Mucosa of rectum (tissue), 2 donors: Measurements from ENCODE around the gene TAOK2.
A peak's percentile ranks its signal among the peaks of the same experiment; 100 is the strongest.

Experiments used
- H3K27ac ChIP-seq, 2 donors: one replicate each; pipeline ENCODE4 v1.7.0; 2013; ENCODE audit warnings: inconsistent platforms in 2 of 2, low read depth in 2 of 2, low read length in 2 of 2
- H3K27me3 ChIP-seq, 2 donors: one replicate each; pipeline ENCODE4 v1.7.0; 2013; ENCODE audit warnings: low read length in 2 of 2; ENCODE audit not compliant: control insufficient read depth in 2 of 2, insufficient read depth in 2 of 2
- H3K36me3 ChIP-seq, 2 donors: one replicate each; pipeline ENCODE4 v1.7.0; 2013; ENCODE audit warnings: low read length in 2 of 2; ENCODE audit not compliant: control insufficient read depth in 2 of 2, insufficient read depth in 2 of 2
- H3K4me1 ChIP-seq, 2 donors: one replicate each; pipeline ENCODE4 v1.7.0; 2013; ENCODE audit warnings: low read length in 2 of 2, mild to moderate bottlenecking in 1 of 2; ENCODE audit not compliant: control insufficient read depth in 2 of 2, insufficient read depth in 2 of 2
- H3K4me3 ChIP-seq, 2 donors: one replicate each; pipeline ENCODE4 v1.7.0; 2013; ENCODE audit warnings: low read length in 2 of 2
- H3K9ac ChIP-seq, 2 donors: one replicate each; pipeline ENCODE4 v1.7.0; 2013; ENCODE audit warnings: low read length in 2 of 2, low read depth in 1 of 2, mild to moderate bottlenecking in 1 of 2
- H3K9me3 ChIP-seq, 2 donors: one replicate each; pipeline ENCODE4 v1.7.0; 2013; ENCODE audit warnings: low read length in 2 of 2; ENCODE audit not compliant: control insufficient read depth in 2 of 2
- donor health status: healthy.
- donor health status: Normal muscosa, but diverticular disease.

TAOK2 gene

DNA sequence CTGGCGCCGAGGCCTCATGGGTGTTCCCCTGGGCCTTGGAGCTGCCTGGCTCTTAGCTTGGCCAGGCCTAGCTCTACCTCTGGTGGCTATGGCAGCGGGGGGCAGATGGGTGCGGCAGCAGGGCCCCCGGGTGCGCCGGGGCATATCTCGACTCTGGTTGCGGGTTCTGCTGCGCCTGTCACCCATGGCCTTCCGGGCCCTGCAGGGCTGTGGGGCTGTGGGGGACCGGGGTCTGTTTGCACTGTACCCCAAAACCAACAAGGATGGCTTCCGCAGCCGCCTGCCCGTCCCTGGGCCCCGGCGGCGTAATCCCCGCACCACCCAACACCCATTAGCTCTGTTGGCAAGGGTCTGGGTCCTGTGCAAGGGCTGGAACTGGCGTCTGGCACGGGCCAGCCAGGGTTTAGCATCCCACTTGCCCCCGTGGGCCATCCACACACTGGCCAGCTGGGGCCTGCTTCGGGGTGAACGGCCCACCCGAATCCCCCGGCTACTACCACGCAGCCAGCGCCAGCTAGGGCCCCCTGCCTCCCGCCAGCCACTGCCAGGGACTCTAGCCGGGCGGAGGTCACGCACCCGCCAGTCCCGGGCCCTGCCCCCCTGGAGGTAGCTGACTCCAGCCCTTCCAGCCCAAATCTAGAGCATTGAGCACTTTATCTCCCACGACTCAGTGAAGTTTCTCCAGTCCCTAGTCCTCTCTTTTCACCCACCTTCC, 13.9 kb downstream of the TAOK2 start:
- Histone ChIP-seq H3K4me1 (peaks cover 8 to 15% of the 10 kb centered on the region in 2 donors), H3K9me3 (no peaks in the 10 kb centered on the region), H3K9ac (no peak overlapping the region), H3K27ac (no peak overlapping the region), H3K4me3 (no peak overlapping the region), H3K27me3 (no peaks in the 10 kb centered on the region), H3K36me3 (peaks cover 53 to 62% of the 10 kb centered on the region in 2 donors)

DNA sequence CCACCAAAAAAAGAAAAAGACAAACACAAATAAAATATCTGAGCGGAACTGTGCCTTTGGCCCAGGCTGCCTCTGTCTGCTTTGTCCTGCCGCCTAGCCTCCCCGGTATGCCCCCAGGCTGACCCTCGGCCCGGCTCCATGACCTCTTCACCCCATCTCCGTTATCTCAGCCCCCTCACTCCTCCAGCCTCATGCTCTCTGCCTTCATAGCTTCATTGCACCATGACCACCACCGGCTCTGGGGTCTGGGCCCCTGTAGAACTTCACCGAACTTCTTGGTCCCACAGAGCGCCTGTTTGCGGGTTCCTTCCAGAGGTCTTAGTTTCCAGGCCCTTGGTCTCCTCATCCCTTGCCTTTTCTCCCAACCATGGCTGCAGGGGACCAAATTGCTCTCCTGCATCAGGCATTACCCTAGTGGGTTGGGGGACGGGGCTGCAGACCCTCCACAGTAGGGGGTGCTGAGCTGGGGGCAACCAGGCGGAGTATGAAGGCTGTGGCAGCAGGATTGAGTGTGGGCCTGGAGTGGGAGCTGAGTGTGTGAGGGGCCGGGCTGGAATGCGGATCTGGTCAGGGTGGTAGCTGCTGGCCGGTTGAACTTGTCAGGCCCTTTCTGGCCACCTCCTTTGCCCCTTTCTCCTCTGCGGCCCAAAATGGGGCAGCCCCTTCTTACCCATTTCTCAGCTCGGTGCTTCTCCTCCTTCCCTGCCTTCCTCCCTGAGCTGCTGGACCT, 14.8 kb downstream of the TAOK2 start:
- H3K4me1 ChIP-seq = peaks cover 8 to 15% of the 10 kb centered on the region in 2 donors
- H3K9ac ChIP-seq = no peak overlapping the region
- no peak overlapping the region for H3K4me3 ChIP-seq
- H3K27me3 ChIP-seq = no peaks in the 10 kb centered on the region
- peaks cover 48 to 61% of the 10 kb centered on the region in 2 donors for H3K36me3 ChIP-seq
- no peaks in the 10 kb centered on the region for H3K9me3 ChIP-seq
- no peak overlapping the region for H3K27ac ChIP-seq

DNA sequence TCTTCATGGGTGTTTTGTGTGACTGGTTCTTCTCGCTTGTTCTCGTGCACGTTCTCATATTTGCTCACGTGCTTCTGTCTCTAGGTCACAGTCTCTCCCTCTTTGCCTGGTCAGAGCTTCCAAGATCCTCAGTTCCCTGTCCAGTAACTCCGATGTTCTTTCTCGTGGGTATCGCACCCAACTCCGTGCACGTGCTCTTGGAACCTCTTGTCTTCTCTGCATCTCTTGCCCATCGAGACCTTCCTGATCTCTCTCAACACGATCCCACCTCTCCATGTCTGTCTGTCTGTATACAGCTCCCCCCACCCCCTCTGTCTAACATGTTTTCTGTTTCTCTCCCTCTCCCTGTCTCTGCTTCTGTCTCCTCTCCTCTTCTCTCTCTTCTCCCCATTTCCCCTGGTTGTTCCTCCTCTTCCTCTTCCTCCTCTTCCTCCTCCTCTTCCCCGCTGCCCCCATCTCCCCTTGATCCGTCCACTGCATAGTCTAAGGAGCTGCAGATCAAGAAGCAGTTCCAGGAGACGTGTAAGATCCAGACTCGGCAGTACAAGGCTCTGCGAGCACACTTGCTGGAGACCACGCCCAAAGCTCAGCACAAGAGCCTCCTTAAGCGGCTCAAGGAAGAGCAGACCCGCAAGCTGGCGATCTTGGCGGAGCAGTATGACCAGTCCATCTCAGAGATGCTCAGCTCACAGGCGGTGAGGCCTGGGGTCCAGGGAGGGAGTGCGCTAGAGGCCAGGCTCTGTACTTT, 15.6 kb downstream of the TAOK2 start:
- Histone ChIP-seq H3K4me3 (no peak overlapping the region), H3K9ac (no peak overlapping the region), H3K36me3 (peaks cover 41 to 53% of the 10 kb centered on the region in 2 donors), H3K27me3 (no peaks in the 10 kb centered on the region), H3K9me3 (no peaks in the 10 kb centered on the region), H3K4me1 (peaks cover 11 to 18% of the 10 kb centered on the region in 2 donors), H3K27ac (peak overlapping the region; percentile 28 to 67)

DNA sequence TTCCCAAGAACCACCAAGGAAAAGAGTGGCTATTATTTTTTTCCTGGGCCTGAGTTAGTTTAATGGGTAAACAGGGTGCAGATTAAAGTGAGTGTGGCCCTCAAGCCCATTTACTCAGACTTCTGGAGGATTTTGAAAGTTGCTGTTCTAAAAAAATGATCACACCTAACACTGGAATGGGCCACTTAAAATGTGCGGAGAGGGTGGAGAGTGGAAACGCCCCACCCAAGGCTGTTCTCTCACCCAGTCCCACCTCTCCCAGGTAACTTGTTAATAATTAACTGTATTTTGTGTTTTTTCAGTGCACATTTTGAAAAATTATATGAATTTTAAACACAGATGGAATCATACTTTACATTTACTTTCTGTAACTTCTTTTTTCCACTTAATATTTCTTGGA, 16.4 kb downstream of the TAOK2 start:
- no peak overlapping the region for H3K4me3 ChIP-seq
- H3K27ac ChIP-seq = peak overlapping the region; percentile 28 to 67
- H3K9ac ChIP-seq = peak overlapping the region in 1 of 2 donors; percentile 8
- peaks cover 34 to 45% of the 10 kb centered on the region in 2 donors for H3K36me3 ChIP-seq
- peaks cover 19 to 25% of the 10 kb centered on the region in 2 donors for H3K4me1 ChIP-seq
- H3K9me3 ChIP-seq = no peaks in the 10 kb centered on the region
- H3K27me3 ChIP-seq = no peaks in the 10 kb centered on the region

DNA sequence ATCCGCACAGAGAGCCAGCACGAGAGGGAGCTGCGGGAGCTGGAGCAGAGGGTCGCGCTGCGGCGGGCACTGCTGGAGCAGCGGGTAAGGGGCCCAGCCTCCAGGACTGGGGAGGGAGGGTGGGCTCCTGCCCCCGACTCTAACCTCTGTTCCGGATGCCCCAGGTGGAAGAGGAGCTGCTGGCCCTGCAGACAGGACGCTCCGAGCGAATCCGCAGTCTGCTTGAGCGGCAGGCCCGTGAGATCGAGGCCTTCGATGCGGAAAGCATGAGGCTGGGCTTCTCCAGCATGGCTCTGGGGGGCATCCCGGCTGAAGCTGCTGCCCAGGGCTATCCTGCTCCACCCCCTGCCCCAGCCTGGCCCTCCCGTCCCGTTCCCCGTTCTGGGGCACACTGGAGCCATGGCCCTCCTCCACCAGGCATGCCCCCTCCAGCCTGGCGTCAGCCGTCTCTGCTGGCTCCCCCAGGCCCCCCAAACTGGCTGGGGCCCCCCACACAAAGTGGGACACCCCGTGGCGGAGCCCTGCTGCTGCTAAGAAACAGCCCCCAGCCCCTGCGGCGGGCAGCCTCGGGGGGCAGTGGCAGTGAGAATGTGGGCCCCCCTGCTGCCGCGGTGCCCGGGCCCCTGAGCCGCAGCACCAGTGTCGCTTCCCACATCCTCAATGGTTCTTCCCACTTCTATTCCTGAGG, 17.4 kb downstream of the TAOK2 start:
- no peak overlapping the region for H3K9ac ChIP-seq
- H3K27ac ChIP-seq = no peak overlapping the region
- no peaks in the 10 kb centered on the region for H3K27me3 ChIP-seq
- no peaks in the 10 kb centered on the region for H3K9me3 ChIP-seq
- no peak overlapping the region for H3K4me3 ChIP-seq
- H3K4me1 ChIP-seq = peaks cover 20 to 27% of the 10 kb centered on the region in 2 donors
- H3K36me3 ChIP-seq = peaks cover 25 to 36% of the 10 kb centered on the region in 2 donors

DNA sequence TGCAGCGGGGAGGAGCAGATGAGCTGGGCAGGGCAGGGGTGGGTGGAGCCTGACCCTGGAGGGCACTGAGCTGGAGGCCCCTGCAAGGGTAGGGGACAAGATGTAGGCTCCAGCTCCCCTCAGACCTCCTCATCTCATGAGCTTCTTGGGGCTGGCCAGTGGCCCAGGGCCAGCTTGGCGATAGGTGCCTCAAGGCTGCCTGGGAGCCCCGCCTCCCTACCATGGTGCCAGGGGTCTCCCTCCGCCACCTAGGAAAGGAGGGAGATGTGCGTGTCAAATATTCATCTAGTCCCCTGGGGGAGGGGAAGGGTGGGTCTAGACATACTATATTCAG, 17.9 kb downstream of the TAOK2 start:
- H3K4me3 ChIP-seq = no peak overlapping the region
- H3K27me3 ChIP-seq = no peaks in the 10 kb centered on the region
- no peaks in the 10 kb centered on the region for H3K9me3 ChIP-seq
- H3K27ac ChIP-seq = no peak overlapping the region
- H3K9ac ChIP-seq = no peak overlapping the region
- peaks cover 21 to 28% of the 10 kb centered on the region in 2 donors for H3K4me1 ChIP-seq
- H3K36me3 ChIP-seq = peaks cover 19 to 30% of the 10 kb centered on the region in 2 donors

DNA sequence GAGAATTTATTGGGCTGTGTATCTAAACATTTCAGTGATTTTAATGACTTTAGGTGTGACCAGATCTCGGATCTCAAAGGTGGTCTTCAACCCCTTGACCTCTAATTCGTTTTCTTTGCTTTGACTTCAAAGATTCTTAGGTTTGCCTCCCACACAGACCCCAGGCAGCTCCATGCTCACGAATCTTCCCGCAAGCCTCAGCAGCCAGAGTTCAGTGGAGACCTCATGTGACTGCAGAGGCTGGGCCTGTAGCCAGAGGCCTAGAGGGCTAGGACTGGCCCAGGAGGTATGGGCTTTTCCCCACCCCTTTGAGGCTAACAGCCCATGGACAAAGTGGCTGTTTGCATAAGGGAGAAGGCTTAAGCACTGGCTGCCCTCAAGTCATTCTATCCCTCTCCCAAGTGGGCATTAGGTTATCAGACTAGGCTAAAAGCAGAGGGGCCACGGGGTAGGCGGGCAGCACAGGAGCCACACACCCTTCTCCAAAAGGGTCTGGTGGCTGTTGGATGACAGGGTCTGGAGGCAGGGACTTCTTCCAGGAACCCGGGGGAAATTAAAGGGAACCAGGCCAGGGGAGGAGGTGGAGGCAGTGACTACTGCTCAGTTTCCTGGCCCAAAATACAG, 18.8 kb downstream of the TAOK2 start:
- no peaks in the 10 kb centered on the region for H3K9me3 ChIP-seq
- H3K4me3 ChIP-seq = no peak overlapping the region
- H3K27me3 ChIP-seq = no peaks in the 10 kb centered on the region
- H3K9ac ChIP-seq = no peak overlapping the region
- H3K36me3 ChIP-seq = peaks cover 16 to 25% of the 10 kb centered on the region in 2 donors
- peaks cover 26 to 32% of the 10 kb centered on the region in 2 donors for H3K4me1 ChIP-seq
- H3K27ac ChIP-seq = no peak overlapping the region

DNA sequence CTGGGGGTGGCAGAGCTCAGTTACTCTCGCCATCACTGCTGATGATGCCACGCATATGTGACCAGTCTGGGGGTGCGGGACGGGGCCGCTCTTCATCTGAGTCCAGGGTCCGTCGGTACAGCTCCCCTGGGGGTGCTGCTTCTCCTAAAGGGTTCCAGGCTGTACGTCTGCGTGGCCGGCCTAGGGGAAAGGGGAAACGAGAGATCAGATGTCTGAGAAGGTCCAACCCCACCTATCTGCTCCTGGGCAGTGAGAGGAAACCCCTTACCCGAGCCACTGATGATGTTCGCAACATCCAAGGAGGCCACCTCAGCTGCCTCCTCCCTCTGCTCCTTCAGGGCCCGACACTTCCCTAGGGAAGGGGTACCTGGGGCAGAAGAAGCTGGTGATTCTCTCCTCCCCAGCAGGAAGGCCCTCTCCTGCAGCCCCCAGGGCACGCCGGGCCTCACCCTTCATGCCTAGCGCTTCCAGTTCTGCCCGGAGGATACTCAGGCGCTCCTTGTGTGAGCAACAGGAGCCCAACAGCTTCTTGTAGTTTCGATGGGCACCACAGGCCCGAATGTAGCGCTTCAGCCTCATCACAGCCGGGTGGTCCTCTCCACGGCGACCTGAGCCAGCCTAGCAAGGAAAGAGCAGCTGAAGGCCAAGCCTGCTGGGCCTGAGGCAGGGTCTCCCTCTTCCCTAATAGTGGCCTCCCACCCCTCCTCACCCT, 19.7 kb downstream of the TAOK2 start:
- no peaks in the 10 kb centered on the region for H3K9me3 ChIP-seq
- no peak overlapping the region for H3K9ac ChIP-seq
- peaks cover 16 to 21% of the 10 kb centered on the region in 2 donors for H3K36me3 ChIP-seq
- H3K27ac ChIP-seq = no peak overlapping the region
- peaks cover 26 to 32% of the 10 kb centered on the region in 2 donors for H3K4me1 ChIP-seq
- no peak overlapping the region for H3K4me3 ChIP-seq
- H3K27me3 ChIP-seq = no peaks in the 10 kb centered on the region
